IPS DF 4.7 (cell line): Measurements from ENCODE around the gene TSPAN4.

ENCODE experiments used
- DNase-seq: peaks from one replicate; pipeline ENCODE4 v3.0.0-alpha.2; 2013; ENCODE audit warnings: low spot score; ENCODE audit errors: extremely low read depth

TSPAN4 gene

DNA sequence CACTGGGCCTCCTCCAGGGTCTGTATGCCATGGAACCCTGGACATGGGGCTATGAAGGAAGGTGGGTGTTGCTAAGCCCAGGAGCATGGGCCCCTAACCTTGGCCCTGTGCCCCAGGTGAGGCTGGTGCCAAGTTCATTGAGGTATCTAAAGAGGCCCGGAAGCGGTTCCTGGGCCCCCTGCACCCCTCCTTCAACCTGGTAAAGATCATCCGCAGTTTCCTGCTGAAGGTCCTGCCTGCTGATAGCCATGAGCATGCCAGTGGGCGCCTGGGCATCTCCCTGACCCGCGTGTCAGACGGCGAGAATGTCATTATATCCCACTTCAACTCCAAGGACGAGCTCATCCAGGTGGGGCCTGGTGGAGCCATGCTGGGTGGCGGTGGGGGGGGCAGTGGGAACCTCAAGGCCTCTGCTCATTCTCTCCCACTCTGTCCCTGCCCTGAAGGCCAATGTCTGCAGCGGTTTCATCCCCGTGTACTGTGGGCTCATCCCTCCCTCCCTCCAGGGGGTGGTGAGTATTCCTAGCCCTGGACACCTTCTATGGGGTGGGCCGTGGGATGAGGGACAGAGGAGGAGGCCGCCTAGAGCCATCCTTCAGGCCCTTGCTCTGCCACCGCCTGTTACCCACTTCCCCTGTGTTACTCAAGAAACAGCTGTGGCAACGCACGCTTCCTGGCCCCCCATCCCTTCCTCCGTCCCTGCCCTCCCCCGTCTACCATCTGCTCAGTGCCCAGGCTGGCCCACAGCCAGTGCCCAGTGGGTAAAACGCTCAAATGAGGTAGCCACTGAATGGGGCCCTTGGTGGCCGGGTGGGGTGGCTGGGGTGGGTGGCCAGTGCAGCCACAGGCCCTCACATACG lies 20.9 kb upstream of the TSPAN4 start:
- no peak for DNase-seq

DNA sequence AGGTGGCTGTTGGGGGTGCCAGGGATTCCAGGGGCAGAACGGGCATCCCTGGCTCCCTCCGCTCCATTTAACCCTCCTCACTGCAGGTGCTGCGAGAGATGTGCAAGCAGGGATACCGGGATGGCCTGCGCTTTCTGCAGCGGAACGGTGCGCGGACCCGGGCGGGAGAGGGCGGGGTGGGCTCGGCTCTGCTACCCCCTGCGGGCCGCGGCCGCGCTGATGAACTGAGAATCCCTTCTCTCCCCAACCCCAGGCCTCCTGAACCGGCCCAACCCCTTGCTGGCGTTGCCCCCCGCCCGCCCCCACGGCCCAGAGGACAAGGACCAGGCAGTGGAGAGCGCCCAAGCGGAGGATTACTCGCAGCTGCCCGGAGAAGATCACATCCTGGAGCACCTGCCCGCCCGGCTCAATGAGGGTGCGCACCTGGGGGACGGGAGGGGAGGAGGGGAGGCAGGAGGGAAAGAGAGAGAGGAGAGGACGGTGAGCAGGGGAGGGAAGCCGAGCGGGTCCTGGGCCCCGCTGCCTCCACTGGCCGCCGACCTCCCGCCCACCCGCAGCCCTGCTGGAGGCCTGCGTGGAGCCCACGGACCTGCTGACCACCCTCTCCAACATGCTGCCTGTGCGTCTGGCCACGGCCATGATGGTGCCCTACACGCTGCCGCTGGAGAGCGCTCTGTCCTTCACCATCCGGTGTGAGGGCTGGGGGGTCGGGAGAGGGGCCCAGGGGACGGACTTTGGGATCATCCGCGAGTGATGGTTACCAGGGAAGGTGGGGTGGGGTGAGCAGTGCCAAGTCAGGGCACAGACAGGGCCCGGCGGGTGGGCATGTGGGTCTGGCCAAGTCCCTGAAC lies 19.0 kb upstream of the TSPAN4 start:
- no peak for DNase-seq

GRCh38 chr11:824292-824880 lies 18.3 kb upstream of the TSPAN4 start:
- no peak for DNase-seq

- DNase-seq = no peak
Observed at GRCh38 chr11:824942-825341, 17.7 kb upstream of the TSPAN4 start.

DNA sequence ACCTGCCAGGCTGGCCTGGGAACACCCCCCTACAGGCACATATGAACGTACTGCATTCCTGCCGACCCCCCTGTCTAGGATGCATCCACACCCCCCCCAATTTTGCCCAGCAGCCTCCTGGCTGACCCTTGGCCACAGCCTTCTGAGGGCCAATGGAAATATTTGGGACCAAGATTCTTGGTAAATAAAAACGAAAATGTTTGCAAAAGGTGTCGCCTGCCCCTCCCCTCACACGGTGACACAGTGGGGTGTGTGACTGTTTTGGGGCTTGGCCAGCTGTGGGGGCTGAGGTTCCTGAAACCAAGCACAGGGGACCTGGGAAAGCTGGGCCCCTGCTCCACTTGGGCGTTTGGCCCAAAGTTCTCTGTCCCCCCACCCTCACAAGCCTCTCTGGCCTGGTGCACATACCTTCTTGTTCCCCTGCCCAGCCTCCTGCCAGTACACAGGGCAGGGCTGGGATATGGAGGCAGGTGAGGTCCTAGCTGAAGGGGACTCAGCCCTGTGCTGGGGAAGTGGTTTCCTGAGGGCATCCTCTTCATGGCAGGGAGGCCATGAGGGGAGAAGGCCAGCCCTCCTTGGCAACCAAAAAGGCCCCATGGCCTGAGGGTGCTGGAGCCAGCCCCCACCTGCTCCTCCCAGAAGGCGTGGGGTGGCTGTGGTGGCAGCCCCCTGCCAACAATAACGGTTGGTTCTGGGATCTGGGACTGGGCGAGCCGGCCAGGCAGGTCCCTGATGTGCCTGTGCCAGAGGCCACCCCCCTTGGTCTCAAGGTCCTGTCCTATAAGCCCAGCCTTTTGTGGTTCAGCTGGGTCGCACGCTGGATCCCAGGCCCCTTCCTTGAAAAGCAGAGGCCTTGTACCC lies 17.1 kb upstream of the TSPAN4 start:
- DNase-seq = no peak

DNA sequence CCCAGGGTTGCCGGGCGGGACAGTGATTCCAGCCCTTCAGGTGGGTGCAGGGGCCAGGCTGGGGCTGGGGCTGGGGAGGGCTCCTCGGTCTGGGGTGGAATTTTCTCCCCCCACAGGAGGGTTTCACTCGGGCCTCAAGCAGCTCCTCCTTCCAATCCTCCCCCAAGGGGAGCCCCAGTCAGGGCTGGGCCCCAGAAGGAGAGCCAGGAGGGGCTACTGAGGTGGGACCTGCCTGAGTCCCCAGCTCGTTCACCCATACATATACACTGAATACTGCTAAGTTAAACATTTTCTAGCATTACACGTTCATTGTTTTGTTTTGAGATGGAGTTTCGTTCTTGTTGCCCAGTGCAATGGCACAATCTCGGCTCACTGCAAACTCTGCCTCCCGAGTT lies 16.4 kb upstream of the TSPAN4 start:
- no peak for DNase-seq

- no peak for DNase-seq
Observed at GRCh38 chr11:826836-827145, 15.9 kb upstream of the TSPAN4 start.

DNA sequence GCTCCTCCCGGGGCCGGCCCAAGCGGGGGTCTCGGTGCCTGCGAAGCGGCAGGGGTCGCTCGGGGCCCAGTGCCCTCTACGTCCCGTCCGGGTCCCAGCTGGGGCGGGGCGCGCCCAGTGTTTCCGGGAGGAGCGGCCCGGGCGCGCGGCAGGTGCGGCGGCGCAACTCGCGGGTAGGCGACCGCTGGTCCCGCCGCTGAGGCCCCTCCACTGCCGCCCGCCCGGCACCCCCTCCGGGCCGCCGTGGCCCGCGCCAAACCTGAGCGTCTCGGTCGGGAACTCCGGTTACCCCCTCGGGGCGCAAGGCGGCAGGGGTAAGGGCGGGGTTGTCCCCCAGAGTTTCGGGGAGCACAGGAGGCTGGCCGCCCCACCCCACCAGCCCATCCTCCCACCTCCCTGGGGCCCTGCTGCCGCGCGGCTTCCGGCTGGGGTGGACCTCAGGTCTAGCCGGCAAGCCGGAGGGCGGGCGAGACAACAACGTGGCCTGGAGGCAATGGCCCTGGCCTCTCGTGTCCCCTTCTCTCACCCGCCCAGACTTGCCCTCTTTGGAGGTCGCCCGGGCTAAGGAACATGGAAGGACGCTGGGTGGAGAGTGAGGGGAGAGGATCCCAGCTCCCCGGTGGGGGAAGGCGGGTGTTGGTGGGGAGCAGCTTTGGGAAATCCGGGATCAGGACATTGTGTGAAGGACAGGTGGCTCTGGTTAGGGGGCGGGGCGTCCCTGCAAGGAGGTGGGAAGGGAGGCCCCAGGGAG lies 15.3 kb upstream of the TSPAN4 start:
- DNase-seq = no peak

GRCh38 chr11:827897-828192 lies 14.8 kb upstream of the TSPAN4 start, which contains the start of gene CRACR2B:
Gene CRACR2B (plus strand): TSS chr11:827919. CDS start chr11:828608, 689 bp downstream.
- no peak for DNase-seq

GRCh38 chr11:828506-829175 lies 14.0 kb upstream of the TSPAN4 start:
- no peak for DNase-seq

DNA sequence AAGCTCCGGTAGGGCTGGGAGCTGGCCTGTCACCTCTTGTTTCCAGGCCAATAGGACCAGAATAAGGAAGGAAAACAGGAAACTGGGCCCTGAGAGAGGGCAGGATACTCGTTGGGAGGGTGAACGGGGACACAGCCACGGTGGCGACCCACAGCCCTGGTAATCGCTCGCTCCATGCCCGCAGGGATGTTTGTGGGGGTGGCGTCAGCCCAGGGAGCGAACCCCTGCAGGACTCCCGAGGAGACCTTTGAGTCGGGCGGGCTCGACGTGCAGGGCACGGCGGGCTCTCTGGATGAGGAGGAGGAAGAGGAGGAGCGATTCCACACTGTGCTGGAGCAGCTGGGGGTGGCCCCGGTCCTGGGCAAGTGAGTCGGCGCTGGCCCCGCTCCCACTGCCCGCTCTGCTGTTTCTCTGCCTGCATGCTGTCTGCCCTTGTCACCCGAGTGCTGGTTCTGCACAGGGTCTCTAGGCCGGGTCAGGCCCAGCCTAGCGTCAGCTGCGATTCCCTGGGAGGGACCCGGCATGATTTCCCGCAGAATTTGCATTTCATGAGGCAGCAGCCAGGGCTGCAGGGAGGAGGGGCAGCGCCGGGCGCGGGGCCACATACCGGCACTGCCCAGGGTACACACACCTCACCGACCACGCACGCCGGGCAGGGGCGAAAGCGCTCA lies 13.3 kb upstream of the TSPAN4 start:
- DNase-seq = no peak

DNA sequence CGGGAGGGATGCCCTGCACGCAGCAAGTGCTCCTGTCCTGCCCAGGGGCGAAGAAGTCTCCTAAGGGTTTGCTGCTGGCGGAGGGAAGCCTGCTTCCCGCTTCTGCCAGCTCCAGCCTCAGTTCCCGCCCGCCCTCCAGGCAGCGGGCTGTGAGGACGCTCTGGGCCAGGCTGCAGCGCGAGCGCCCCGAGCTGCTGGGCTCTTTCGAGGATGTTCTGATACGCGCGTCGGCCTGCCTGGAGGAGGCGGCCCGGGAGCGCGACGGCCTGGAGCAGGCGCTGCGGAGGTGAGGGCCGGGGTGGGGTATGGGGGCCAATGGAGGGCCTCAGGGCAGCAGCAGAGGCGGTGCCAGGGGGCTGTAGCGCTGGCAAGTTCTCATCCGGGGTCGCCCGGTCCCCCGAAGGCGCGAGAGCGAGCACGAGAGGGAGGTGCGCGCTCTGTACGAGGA lies 12.8 kb upstream of the TSPAN4 start:
- no peak for DNase-seq

DNA sequence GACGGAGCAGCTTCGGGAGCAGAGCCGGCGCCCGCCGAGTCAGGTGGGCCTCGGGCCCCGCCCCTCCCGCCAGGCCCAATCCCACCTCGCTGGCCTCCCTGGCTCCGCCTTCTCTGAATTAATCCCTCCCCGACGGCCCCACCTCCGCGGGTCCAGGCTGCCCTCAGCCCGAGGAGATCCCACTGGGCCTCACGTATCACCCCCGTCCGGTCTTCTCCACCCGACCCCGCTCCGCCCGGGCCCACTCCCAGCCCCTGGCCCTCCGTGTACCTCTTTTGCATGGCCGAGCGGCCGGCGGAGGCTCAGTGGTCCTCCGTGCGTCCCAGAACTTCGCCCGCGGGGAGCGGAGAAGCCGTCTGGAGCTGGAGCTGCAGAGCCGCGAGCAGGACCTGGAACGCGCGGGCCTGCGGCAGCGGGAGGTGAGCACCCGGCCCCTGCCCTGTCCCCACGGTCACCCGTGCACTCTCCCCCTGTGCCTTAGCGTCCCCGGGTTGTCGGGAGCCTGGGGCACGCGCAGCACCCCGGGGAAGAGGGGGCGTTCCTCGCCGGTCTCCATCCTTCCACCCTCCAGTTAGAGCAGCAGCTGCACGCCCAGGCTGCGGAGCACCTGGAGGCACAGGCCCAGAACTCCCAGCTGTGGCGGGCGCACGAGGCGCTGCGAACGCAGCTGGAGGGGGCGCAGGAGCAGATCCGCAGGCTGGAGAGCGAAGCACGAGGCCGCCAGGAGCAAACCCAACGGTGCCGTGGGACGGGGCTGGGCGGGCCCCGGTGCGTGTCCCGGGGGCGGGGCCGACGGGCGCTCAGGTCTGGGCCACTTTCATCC lies 12.1 kb upstream of the TSPAN4 start:
- DNase-seq = no peak

GRCh38 chr11:831118-831864 lies 11.4 kb upstream of the TSPAN4 start:
- no peak for DNase-seq

DNA sequence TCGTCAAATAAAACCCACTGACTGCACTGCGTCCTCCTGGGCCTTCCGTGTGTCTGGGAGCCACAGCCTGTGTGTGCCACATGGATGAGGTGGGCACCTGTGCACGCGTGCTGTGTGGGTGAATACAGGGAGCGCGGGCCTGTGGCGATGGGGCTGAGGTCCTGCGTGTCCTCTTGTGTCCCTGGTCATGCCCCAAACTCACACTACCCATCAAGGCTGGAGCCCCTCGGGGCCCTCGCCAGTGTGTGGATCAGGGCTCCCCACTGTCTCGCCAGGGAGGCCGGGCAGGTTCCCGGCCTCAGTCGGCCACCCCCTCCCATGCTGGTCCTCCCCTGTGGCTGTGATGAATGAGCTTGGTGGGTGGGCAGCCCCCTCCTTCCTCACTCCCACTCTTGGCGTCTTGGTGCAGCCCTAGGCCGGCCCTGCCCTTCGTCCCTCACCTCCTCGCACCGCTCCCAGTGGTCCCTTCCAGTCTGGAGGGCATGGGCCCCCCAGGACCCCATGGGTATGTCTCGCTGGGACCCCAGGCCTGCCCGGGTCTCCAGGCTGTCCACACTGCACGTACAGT lies 10.6 kb upstream of the TSPAN4 start:
- DNase-seq = no peak

GRCh38 chr11:832529-833113 lies 10.0 kb upstream of the TSPAN4 start, which contains the start of gene CD151:
Gene CD151 (plus strand): TSS chr11:832952. CDS start chr11:836070, 3,118 bp downstream.
- DNase-seq = no peak

DNA sequence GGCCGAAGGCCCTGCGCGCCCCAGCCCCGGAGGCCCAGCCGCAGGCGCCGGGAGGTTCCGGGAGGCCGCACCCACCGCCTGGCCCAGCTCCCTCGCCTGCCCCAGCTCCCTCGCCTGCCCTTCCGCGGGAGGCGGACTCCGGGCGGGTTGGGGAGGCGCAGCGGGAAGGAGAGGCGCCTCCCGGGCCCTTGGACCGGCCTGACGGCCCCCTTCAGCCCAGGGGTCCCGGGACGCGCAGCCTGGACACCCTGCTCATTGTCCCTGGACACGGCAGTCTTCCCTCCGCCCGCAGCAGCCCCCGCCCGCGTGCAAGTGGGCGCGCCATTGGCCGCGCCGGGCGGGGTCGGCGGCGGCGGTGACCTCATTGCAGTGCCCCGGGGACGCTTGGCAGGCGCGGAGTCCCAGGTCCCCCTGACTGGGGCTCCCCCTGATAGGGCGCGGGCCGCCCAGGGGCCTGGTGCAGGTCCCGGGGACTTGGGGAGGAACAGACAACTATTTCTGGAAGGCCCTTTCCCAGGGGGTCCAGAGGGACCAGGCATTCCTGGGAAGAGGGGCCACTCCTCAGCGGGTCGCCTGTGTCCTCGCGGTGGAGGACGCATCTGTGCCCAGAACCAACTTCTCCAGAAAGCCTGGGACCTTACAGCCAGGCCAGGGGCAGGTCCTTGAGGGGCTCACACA lies 9.4 kb upstream of the TSPAN4 start:
- no peak for DNase-seq
